Activated CD8-positive, alpha-beta T cell treated with anti-CD3 and anti-CD28 coated beads, Interleukin-2, amount 10 ng/mL, durations not matched to agents 7 days and 5 days (primary cell): ENCODE data around the gene PI4KA. TPM values are rescaled to one million over a fixed set of nuclear protein-coding genes. Genes with fewer than 3 reads are reported as not detected.
A peak's percentile ranks its signal among the peaks of the same experiment; 100 is the strongest.

ENCODE experiments used
- ATAC-seq: fragments of 150-1000 bp; cut with Tn5 transposase; one replicate; pipeline ENCODE4 v1.10.0; 2021; ENCODE audit warnings: moderate library complexity
- CTCF ChIA-PET: fragments of 350-600 bp; sonication (Branson Sonifier 250); formaldehyde crosslinking; loops from one replicate; lab custom pipeline; 2021; ENCODE audit warnings: antibody characterized with exemption; lab: Charles Lee
- POLR2A ChIA-PET: fragments of 350-600 bp; sonication (Branson Sonifier 250); formaldehyde crosslinking; loops from one replicate; lab custom pipeline; 2021; ENCODE audit warnings: antibody characterized with exemption; lab: Charles Lee
- DNase-seq: peaks from one replicate; pipeline ENCODE4 v3.0.0-alpha.2; 2020
- H3K27ac Mint-ChIP-seq: one replicate; pipeline ENCODE4 v1.8.0; 2021; ENCODE audit warnings: mild to moderate bottlenecking, mixed read lengths
- H3K27me3 Mint-ChIP-seq: one replicate; pipeline ENCODE4 v1.8.0; 2021; ENCODE audit warnings: low read depth, mixed read lengths
- H3K36me3 Mint-ChIP-seq: one replicate; pipeline ENCODE4 v1.8.0; 2021; ENCODE audit warnings: low read depth, mixed read lengths
- H3K4me1 Mint-ChIP-seq: one replicate; pipeline ENCODE4 v1.8.0; 2021; ENCODE audit warnings: low read depth, mixed read lengths
- H3K4me3 Mint-ChIP-seq: one replicate; pipeline ENCODE4 v1.8.0; 2021; ENCODE audit warnings: mild to moderate bottlenecking, mixed read lengths
- H3K9me3 Mint-ChIP-seq: one replicate; pipeline ENCODE4 v1.8.0; 2022; ENCODE audit warnings: mixed read lengths; ENCODE audit not compliant: insufficient read depth
- total RNA-seq, 2 experiments: library from RNA; stranded (reverse); gene quantifications; one replicate each; pipeline ENCODE4 v1.2.3, GENCODE V29; 2021

PI4KA gene
- total RNA-seq, 2 experiments from 2014 or later = 112 to 120 TPM

DNA sequence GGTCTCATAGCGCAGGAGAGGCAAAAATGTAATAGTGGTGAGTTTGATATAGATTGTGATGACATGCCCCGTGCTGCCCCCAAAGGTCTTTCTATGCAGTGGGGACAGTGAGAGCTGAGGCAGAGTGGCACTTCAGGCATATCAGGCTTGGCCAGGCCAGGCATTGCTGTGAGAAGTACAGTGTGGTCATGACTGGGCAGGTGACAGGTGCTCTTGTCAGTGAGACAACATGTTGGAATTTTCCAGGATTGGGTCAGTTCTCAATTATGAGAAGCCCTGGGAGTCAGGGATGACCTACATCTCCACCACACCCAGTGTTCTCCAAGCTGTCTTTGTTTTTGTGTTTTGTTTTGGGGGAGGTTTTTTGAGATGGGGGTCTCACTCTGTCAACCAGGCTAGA is 3.9 kb upstream of the PI4KA start:
- peaks cover 46% of the 10 kb centered on the region for H3K4me1 Mint-ChIP-seq
- DNase-seq (no peak), ATAC-seq (no peak)
- H3K9me3 Mint-ChIP-seq = no peaks in the 10 kb centered on the region
- H3K36me3 Mint-ChIP-seq = peaks cover 27% of the 10 kb centered on the region
- H3K4me3 Mint-ChIP-seq = no peak overlapping the region
- H3K27me3 Mint-ChIP-seq = no peaks in the 10 kb centered on the region
- CTCF ChIA-PET = no interaction called here
- H3K27ac Mint-ChIP-seq = no peak overlapping the region
- POLR2A ChIA-PET = no interaction called here

DNA sequence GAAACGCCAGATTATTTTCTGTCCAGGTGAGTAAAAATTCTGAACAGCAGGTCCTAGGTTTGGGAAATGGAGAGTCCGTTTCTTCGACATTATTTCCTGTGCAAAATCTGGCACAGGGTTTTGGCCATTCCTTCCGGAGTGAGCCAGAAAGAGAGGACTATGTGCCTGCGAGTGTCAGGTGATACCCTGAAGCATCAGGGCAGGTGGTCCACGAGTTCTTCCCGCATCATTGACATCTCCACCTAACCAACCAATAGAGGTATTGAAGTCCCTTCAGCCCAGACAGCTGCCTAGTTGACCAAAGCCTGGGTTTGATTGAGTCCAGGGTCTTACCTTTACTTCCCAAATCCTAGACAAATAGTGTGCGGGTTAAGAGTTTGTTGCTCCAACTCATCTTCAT is 1.0 kb upstream of the PI4KA start:
- DNase-seq (no peak), ATAC-seq (no peak)
- no peaks in the 10 kb centered on the region for H3K27me3 Mint-ChIP-seq
- peak overlapping the region; percentile 89 for H3K4me3 Mint-ChIP-seq
- H3K9me3 Mint-ChIP-seq = no peaks in the 10 kb centered on the region
- ChIA-PET POLR2A (interaction anchor here (0.6 to 1.1 kb wide), 3 partner anchors 35 to 1715 kb away, joined by 3 read pairs; partner anchors contain the start of gene ESS2), CTCF (interaction anchor here (0.7 to 1.8 kb wide), 3 partner anchors 19 to 62 kb away, joined by 3 to 4 read pairs (median 3); no protein-coding TSS in a partner anchor)
- peaks cover 51% of the 10 kb centered on the region for H3K4me1 Mint-ChIP-seq
- peaks cover 26% of the 10 kb centered on the region for H3K36me3 Mint-ChIP-seq
- peak overlapping the region; percentile 81 for H3K27ac Mint-ChIP-seq

DNA sequence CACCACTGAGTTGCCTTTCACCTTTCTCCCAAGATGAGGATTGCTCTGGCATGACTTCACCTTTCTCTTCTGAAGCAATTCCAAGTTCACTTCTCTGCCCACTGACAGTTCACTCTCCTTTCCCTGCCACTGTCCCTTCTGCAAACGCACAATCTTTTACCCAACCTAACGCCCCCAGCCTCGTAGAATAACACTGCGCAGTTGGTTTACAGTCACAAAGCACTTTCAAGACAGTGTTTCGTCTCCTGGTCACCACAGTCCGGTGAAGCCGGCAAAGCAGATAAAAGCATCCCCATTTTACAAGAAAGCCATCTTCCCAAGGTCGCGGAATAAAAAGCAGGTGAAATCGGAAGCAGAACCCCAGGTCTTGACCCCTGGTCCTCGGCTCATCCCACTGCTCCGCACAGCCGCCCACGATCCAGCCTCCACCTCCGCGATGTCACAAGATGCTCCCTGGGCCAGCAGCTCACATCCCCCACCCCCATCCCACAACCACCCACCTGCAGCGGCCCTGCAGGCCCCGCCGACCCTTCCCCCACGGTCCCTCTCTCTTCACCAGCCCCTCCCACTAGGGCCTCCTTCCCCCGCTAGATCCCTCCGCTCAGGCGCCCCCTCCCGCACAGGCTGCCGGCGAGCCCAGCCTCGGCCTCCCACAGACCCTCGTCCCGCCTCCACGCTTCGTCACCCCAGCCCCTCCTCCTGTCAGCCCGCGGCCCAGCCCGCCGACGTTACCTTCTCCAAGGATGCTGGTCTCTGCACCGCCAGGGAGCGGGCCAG is 585 bp downstream of the PI4KA start:
- peak; percentile 86 for DNase-seq
- ChIA-PET CTCF (no interaction called here), POLR2A (interaction anchor here (0.7 kb wide), 1 partner anchor 45 kb away, joined by 3 read pairs; no protein-coding TSS in a partner anchor)
- H3K27me3 Mint-ChIP-seq = no peaks in the 10 kb centered on the region
- peak; percentile 69 for ATAC-seq
- H3K27ac Mint-ChIP-seq = peak overlapping the region; percentile 88
- peaks cover 49% of the 10 kb centered on the region for H3K4me1 Mint-ChIP-seq
- H3K4me3 Mint-ChIP-seq = peak overlapping the region; percentile 89
- H3K9me3 Mint-ChIP-seq = no peaks in the 10 kb centered on the region
- peaks cover 18% of the 10 kb centered on the region for H3K36me3 Mint-ChIP-seq

DNA sequence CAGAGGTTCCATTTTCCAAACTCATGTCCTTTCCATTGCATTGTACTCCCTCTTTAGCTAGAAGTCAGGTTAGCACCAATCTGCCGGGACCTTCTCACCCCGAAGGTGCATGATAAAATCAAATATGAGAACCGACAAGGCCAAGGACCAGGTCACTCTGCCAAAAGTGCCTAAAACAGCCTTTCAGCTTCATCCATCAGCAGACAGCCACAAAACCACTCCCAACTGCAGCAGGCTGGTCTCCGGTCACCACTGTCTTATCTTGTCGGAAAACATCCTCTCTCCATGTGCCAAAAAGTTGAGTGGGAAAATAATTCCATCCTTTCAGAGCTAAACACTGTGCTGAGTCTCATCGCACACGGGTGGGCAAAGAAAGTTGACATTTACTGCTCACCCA is 1.4 kb downstream of the PI4KA start:
- Mint-ChIP-seq H3K9me3 (no peaks in the 10 kb centered on the region), H3K27me3 (no peaks in the 10 kb centered on the region), H3K36me3 (peaks cover 12% of the 10 kb centered on the region), H3K27ac (no peak overlapping the region), H3K4me3 (peak overlapping the region; percentile 89), H3K4me1 (peaks cover 41% of the 10 kb centered on the region)
- ChIA-PET POLR2A (no interaction called here), CTCF (interaction anchor here (1.0 to 1.7 kb wide), 3 partner anchors 8 to 60 kb away, joined by 4 to 5 read pairs (median 4); partner anchors contain the start of gene CRKL)
- DNase-seq (no peak), ATAC-seq (no peak)

DNA sequence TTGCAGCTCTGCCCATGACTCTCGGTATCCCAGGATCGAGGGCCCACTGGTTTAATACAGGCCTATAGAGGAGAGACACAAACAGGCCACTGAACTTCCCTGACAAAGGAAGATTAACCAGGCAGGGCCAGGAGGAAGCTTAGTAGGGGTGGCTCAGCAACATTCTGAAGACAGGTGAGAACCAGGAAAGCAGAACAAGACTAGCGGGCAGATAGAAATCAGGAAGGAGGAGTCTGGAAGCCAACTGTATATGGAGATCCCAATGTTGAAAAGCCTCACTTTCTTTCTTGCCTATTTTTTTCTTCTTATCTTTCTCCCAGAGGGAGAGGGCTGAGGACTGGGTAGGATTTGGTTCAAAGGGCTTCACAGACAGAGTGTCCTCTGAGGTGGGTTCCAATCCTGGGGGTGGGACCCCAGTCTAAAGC is 5.4 kb downstream of the PI4KA start:
- DNase-seq = no peak
- H3K27me3 Mint-ChIP-seq = no peaks in the 10 kb centered on the region
- no peak for ATAC-seq
- ChIA-PET POLR2A (no interaction called here), CTCF (no interaction called here)
- H3K4me1 Mint-ChIP-seq = peaks cover 26% of the 10 kb centered on the region
- H3K4me3 Mint-ChIP-seq = no peak overlapping the region
- H3K27ac Mint-ChIP-seq = no peak overlapping the region
- H3K9me3 Mint-ChIP-seq = no peaks in the 10 kb centered on the region
- no peaks in the 10 kb centered on the region for H3K36me3 Mint-ChIP-seq

DNA sequence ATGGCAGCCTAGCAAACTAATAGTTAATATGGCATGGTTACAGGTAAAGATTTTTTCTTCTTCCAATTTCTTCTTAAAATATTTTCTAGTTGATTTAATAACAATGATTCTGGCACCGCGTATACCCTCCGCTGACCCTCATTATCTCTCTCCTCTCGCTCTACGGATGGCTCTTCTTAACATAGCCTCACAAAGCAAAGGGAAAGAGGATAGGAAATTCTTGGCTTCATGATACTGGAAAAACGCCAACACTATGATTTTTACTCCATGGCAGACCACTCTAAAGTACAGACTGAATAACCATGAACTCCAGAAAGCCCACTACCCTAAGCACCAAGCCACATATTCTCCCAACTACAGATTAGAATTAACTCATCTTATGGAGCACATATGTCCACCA is 6.1 kb downstream of the PI4KA start:
- ATAC-seq (no peak), DNase-seq (no peak)
- POLR2A ChIA-PET = no interaction called here
- Mint-ChIP-seq H3K9me3 (no peaks in the 10 kb centered on the region), H3K36me3 (no peaks in the 10 kb centered on the region), H3K27ac (no peak overlapping the region), H3K4me1 (peaks cover 21% of the 10 kb centered on the region), H3K27me3 (no peaks in the 10 kb centered on the region), H3K4me3 (no peak overlapping the region)
- CTCF ChIA-PET = interaction anchor here (1.3 kb wide), 1 partner anchor 49 kb away, joined by 3 read pairs; no protein-coding TSS in a partner anchor

DNA sequence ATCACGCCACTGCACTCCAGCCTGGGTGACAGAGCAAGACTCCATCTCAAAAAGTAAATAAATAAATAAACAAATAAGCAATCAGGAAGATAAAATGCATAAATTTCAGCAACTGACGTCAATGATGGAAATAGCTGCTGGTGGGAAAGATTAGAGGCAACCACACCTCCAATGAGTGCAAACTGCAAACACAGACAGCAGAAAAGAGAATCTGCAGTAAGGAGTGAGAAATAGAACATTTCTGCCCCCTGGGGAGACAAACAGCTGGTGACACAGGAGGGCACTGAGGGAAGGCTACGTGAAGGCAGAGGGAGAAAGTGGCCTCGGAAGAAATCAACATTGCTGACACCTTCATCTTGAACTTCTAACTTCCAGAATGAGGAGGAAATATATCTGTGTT is 6.5 kb downstream of the PI4KA start:
- Mint-ChIP-seq H3K27me3 (no peaks in the 10 kb centered on the region), H3K9me3 (no peaks in the 10 kb centered on the region), H3K4me3 (no peak overlapping the region), H3K27ac (no peak overlapping the region), H3K4me1 (peaks cover 17% of the 10 kb centered on the region), H3K36me3 (no peaks in the 10 kb centered on the region)
- ChIA-PET CTCF (interaction anchor here (1.3 kb wide), 1 partner anchor 48 kb away, joined by 3 read pairs; no protein-coding TSS in a partner anchor), POLR2A (no interaction called here)
- DNase-seq (no peak), ATAC-seq (no peak)

DNA sequence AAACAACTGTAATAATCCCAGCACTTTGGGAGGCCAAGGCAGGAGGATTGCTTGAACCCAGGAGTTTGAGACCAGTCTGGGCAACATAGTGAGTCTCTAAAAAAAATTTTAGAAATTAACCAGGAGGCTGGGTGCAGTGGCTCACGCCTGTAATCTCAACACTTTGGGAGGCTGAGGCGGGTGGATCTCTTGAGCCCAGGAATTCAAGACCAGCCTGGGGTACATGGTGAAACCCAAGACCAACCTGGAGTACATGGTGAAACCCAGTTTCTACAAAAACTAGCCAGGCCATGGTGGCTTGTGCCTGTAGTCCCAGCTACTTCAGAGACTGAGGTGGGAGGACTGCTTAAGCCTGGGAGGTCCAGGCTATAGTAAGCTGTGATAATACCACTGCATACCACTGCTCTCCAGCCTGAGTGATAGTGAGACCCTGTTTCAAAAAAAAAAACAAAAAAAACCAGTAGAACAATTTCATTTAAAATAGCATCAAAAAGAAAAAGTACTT is 11.2 kb downstream of the PI4KA start:
- no peaks in the 10 kb centered on the region for H3K9me3 Mint-ChIP-seq
- no peaks in the 10 kb centered on the region for H3K36me3 Mint-ChIP-seq
- ChIA-PET POLR2A (no interaction called here), CTCF (no interaction called here)
- no peak overlapping the region for H3K4me3 Mint-ChIP-seq
- no peak for ATAC-seq
- no peaks in the 10 kb centered on the region for H3K27me3 Mint-ChIP-seq
- H3K27ac Mint-ChIP-seq = no peak overlapping the region
- DNase-seq = no peak
- H3K4me1 Mint-ChIP-seq = peaks cover 3% of the 10 kb centered on the region

DNA sequence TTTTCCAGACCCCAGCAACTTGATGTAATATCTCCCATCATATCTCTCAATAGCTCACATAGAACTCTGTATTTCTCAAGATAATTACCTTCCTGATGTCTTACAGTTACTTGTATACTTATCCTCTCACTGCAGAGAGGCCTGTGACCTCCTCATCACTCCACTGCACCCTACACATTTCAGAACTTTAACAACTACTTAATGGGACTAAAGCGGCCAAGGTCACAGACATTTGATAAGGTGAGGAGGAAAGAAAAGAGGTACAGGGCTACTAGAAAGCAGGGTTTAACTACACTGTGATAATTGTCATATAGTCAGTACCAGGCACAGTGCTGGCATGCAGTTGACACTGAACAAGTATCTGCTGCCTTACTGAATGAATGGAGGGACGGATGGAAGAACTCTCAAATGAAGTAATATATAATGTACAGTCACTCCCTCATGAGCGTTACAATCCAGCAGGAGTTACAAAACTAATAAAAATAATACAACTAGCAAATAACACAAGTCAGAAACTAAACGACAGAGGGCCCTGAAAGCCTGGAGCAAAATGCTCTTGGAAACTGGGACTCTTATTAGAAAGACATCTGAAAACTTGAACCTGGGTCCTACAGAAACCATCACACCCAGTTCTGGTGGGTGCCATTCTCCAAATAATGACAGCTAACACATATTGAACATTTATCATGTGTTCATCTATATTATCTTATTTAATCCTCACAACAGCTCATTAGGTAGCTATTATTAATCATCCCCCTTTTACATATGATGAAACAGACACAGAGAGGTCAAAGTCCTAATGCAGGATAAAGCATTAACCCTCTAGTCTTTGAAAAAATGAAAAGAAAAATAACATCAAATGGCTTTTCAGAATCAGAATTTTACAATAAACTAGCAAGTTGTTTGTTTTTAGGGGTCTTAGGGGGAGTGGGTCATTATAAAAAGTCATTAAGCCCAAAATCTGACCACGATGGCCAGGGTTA is 14.3 kb downstream of the PI4KA start:
- ChIA-PET CTCF (interaction anchor here (1.5 kb wide), 1 partner anchor 12 kb away, joined by 5 read pairs; no protein-coding TSS in a partner anchor), POLR2A (no interaction called here)
- ATAC-seq = no peak
- DNase-seq = no peak
- no peaks in the 10 kb centered on the region for H3K9me3 Mint-ChIP-seq
- H3K36me3 Mint-ChIP-seq = no peaks in the 10 kb centered on the region
- no peak overlapping the region for H3K4me3 Mint-ChIP-seq
- peaks cover 15% of the 10 kb centered on the region for H3K4me1 Mint-ChIP-seq
- H3K27ac Mint-ChIP-seq = no peak overlapping the region
- H3K27me3 Mint-ChIP-seq = no peaks in the 10 kb centered on the region

DNA sequence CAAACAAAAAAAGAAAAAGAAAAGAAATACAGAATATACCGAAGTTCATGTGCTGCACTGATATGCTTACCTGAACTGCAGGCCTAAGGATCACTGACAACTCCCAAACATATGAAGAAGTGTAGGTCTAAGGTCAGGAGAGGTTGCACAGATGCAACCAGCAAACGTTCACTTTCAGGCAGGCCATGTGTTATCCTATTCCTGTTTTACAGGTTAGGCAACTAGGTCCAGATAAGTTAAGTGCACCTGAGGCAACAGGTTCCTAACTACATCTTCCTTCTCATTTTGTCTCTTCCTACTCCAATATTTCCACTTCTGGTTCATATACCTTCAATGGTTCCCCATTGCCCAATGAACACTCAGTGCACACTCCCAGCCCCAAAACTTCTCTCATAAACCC is 15.1 kb downstream of the PI4KA start:
- no peaks in the 10 kb centered on the region for H3K9me3 Mint-ChIP-seq
- CTCF ChIA-PET = no interaction called here
- POLR2A ChIA-PET = no interaction called here
- H3K4me3 Mint-ChIP-seq = no peak overlapping the region
- no peak overlapping the region for H3K27ac Mint-ChIP-seq
- ATAC-seq = no peak
- H3K4me1 Mint-ChIP-seq = peaks cover 15% of the 10 kb centered on the region
- DNase-seq = no peak
- H3K27me3 Mint-ChIP-seq = no peaks in the 10 kb centered on the region
- H3K36me3 Mint-ChIP-seq = peaks cover 1% of the 10 kb centered on the region

DNA sequence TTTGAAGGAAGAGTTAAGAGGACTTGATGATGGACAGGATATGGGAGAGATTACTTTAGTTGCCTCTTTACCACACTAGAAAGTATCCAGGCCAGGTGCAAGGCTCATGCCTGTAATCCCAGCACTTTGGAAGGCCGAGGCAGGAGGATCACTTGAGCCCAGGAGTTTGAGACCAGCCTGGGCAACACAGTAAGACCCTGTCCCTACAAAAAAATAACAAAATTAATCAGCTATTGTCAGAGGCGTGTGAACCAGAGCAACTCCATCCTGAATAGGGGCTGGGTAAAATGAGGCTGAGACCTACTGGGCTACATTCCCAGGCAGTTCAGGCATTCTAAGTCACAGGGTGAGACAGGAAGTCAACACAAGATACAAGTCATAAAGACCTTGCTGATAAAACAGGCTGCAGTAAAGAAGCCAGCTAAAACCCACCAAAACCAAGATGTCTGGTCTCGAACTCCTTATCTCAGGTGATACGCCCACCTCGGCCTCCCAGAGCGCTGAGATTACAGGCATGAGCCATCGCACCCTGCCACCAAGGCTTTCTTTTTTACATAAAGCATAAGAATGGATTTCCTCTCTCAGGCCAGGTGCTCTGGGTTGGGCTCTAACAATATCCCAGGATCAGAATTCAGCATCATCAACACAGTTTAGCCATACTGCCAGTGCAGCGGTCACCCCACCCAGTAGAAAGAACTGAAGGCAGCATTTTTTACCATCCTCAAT is 17.8 kb downstream of the PI4KA start:
- Mint-ChIP-seq H3K36me3 (peaks cover 6% of the 10 kb centered on the region), H3K4me1 (peaks cover 30% of the 10 kb centered on the region), H3K9me3 (no peaks in the 10 kb centered on the region), H3K27ac (peak overlapping the region; percentile 10), H3K4me3 (no peak overlapping the region), H3K27me3 (no peaks in the 10 kb centered on the region)
- ChIA-PET CTCF (interaction anchor here (0.6 kb wide), 1 partner anchor 18 kb away, joined by 3 read pairs; no protein-coding TSS in a partner anchor), POLR2A (no interaction called here)
- ATAC-seq = no peak
- DNase-seq = no peak
